ENCODE measurements around the gene KLHL29.

The KLHL29 gene

GRCh38 chr2:23592898-23593751, 208.1 kb downstream of the KLHL29 start:
- no peak for DNase-seq (ENCODE audit: low read depth in 2 of 2)

DNA sequence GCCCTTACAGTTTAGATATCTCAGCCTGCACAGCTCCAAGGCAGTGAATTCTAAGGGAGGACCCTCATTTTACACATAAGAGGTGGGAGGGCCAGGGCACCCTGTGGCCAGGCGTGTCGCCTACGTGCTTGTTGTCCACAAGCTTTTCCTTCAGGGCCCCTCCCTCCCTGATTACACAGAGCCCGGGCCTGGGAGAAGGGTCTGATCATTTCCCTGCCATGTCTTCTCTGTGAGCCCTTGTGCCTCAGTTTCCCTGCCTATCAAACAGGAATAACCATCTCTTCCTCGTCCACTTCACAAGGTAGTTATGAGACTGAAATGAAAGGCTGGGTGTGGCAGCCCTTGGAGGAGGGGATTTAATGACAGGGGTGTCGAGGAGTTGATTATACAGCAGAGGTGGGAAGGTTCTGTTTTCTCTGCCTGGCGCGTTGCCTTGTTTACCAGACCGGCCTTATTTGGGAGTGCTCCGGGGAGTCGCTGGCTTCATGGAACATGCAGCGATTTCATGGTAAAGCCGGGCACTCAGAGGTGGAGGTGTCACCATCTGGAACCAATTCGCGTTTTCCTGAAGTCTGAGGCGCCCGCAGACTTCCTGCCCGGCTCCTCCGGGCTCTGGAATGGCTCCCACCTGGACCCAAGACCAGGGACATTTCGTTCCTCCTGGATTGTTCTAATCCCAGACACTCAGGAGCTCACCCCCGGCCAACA, 208.9 kb downstream of the KLHL29 start:
- DNase-seq (ENCODE audit: low read depth in 2 of 2), result no peak

- DNase-seq (ENCODE audit: low read depth in 2 of 2), result no peak
These were observed 209.5 kb downstream of the KLHL29 start for GRCh38 chr2:23594460-23594825.

GRCh38 chr2:23595021-23595420, 210.0 kb downstream of the KLHL29 start:
- DNase-seq (ENCODE audit: low read depth in 2 of 2), result no peak

DNA sequence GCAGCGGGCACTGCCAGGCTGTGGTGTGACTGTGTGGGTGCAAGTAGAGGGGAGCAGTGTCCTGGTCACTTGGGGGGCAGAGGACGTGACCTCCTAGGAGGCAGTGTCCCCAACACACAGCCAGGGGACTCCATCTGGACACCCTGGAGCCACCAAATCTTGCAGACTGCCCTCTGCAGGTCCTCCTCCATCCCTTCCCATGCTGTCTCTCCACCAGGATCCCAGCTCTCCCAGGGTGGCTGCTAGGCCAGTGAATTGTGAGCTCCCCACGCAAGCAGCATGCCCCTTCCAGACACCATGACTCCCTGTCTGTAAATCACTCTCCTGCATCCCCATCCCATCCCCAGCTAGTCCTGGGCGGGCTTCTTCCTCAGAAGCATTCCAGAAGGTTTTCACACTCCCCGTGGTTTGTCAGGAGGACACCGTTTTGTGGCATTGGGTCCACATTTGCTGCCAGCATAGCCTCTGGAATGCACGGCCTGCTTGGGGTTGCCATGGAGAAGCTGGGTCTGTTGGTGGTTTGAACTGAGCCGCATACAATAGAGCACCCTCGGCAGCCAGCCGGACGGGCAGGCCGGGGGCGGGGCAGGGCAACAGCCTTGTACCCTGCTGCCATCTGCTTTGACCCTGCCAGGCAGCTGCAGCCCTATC, 210.7 kb downstream of the KLHL29 start:
- DNase-seq (ENCODE audit: low read depth in 2 of 2), result no peak

- no peak for DNase-seq (ENCODE audit: low read depth in 2 of 2)
These were observed 211.4 kb downstream of the KLHL29 start for GRCh38 chr2:23596316-23596885.

DNA sequence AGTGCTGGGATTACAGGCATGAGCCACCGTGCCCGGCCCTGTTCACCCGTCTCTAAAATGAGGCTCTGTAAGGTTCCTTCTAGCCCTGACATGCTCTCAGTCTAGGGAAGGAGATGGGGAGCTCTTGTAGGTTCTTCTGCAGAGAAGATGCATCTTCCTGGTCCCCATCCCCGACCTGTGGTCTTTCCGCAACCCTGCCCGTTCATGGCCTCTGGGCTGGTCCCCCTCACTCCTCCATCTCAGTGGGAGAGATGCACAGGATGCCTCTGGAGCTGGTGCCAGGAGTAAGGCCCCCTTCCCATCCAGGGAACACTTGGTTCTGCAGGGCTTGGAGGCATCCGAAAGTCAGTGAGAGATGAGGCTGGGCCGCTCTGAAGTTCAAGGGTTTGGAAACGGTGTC, 212.7 kb downstream of the KLHL29 start:
- DNase-seq (ENCODE audit: low read depth in 2 of 2), result no peak

GRCh38 chr2:23599006-23599405, 214.0 kb downstream of the KLHL29 start:
- no peak for DNase-seq (ENCODE audit: low read depth in 2 of 2)

- DNase-seq (ENCODE audit: low read depth in 2 of 2), result no peak
These were observed 214.7 kb downstream of the KLHL29 start for GRCh38 chr2:23599667-23600066.

- DNase-seq (ENCODE audit: low read depth in 2 of 2), result no peak
These were observed 215.4 kb downstream of the KLHL29 start for GRCh38 chr2:23600346-23600745.

- DNase-seq (ENCODE audit: low read depth in 2 of 2), result no peak
These were observed 216.5 kb downstream of the KLHL29 start for GRCh38 chr2:23601301-23601965.

GRCh38 chr2:23602116-23602515, 217.1 kb downstream of the KLHL29 start:
- DNase-seq (ENCODE audit: low read depth in 2 of 2), result no peak

GRCh38 chr2:23603156-23603555, 218.2 kb downstream of the KLHL29 start:
- no peak for DNase-seq (ENCODE audit: low read depth in 2 of 2)

GRCh38 chr2:23603581-23603980, 218.6 kb downstream of the KLHL29 start:
- DNase-seq (ENCODE audit: low read depth in 2 of 2), result no peak

GRCh38 chr2:23604731-23605130, 219.8 kb downstream of the KLHL29 start:
- no peak for DNase-seq (ENCODE audit: low read depth in 2 of 2)

DNA sequence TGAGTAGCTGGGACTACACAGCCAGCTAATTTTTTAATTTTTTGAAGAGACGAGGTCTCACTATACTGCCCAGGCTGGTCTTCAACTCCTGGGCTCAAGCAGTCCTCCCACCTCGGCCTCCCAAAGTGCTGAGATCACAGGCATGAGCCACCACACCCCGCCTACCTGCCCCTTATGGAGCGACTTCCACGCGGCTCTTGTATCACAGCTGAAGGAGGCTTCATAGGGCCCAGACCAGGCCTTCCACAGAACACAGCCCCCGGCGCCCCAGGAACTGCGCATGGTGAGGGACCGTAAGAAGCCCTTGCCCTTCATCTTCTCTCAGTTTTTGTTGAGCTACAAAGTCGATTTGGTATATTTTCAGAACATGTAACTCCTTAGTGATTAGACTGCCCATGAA, 220.3 kb downstream of the KLHL29 start:
- DNase-seq (ENCODE audit: low read depth in 2 of 2), result no peak

DNA sequence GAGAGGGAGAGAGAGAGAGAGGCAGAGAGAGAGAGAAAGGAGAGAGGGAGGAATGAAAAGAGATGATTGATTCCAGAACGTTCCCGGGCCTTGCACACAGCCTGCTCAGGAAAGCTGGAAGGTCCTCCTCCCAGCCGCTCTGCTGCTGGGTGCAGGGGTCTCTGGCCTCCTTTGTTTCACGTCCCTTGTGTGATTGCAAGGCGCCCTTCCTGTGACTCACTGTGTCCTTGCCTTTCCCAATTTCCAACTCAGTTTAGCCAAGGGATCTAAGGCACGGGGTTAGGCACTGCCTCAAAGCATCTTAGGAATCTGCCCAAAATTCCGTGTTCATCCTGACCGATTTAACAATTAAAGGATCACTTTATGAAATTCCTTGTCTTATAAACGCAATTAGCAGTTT, 221.2 kb downstream of the KLHL29 start:
- no peak for DNase-seq (ENCODE audit: low read depth in 2 of 2)

DNA sequence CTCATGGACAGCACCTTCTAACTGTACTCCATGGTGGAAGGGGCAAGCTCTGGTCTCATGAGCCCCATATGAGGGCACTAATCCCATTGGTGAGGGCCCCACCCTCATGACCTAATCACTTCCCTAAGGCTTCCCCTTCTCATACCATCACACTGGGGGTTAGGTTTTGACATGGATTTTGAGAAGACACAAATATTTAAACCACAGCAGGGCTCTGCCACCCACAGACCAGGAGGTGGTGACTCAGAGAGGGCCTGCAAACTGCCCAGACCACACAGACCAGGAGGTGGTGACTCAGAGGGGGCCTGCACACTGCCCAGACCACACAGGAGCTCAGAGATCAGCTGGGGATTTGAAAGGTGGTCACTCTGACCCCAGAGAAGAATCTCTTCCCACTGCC, 222.0 kb downstream of the KLHL29 start:
- DNase-seq (ENCODE audit: low read depth in 2 of 2), result no peak

GRCh38 chr2:23607925-23608324, 222.9 kb downstream of the KLHL29 start:
- no peak for DNase-seq (ENCODE audit: low read depth in 2 of 2)

DNA sequence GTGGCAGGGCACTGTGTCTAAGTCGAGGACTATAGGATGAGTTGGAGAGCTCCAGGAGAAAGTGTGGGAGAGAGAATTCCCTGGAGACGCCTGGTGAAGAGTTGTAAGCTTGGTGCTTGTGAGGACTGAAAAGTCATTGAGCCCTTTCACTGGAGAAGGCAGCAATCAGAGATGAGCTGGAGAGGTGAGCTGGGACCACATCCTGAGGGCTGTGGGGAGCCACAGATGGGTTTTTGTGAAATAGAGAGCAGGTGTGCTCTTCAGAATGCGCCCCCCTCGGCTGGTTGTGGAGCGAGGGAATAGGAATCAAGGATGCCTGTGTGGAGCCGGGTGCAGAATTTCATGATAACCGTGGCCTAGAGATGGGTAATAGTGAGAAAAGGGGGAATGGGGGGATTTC, 224.3 kb downstream of the KLHL29 start:
- DNase-seq (ENCODE audit: low read depth in 2 of 2), result no peak

- no peak for DNase-seq (ENCODE audit: low read depth in 2 of 2)
These were observed 226.9 kb downstream of the KLHL29 start for GRCh38 chr2:23611839-23612238.

- DNase-seq (ENCODE audit: low read depth in 2 of 2), result no peak
These were observed 229.7 kb downstream of the KLHL29 start for GRCh38 chr2:23614701-23615100.
